HG03159 (cell line): ENCODE measurements around the gene KRT33B.
"Not testable (repeated sequence)": the region's sequence is repeated elsewhere in the genome, so short reads cannot be mapped to it uniquely, and the experiment has no call there.

Source experiments
- ATAC-seq: cut with Tn5 transposase; IDR thresholded peaks from one replicate; pipeline ENCODE4 v1.9.1; 2021; ENCODE audit warnings: mild to moderate bottlenecking, moderate library complexity; ENCODE audit not compliant: unreplicated experiment

KRT33B gene

DNA sequence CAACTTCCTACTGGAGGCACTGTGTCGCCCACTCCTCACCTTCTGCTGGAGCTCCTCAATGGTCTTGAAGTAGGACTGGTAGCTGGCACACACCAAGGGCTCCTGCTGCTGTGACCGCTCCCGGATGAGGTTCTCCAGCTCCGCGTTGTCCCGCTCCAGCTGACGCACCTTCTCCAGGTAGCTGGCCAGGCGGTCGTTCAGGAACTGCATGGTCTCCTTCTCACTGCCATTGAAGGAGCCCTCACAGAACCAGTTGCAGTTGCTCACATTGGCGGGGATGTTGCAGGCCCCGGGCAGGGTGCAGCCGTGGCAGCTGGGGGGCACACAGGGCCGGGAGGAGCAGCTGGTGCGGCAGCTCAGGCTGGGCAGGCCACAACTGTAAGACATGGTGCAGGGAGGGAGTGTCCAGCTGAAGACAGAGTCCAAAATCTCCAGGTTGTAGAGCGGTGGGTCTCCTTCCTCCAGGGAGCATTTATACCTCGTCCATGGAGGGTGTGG, 19.2 kb downstream of the KRT33B start, which contains the start of gene KRT33A:
Gene KRT33A (minus strand): TSS at position 448 of the 498 bp plus-strand sequence. CDS start 61 bp downstream, at position 387.
- not testable (repeated sequence) for ATAC-seq

DNA sequence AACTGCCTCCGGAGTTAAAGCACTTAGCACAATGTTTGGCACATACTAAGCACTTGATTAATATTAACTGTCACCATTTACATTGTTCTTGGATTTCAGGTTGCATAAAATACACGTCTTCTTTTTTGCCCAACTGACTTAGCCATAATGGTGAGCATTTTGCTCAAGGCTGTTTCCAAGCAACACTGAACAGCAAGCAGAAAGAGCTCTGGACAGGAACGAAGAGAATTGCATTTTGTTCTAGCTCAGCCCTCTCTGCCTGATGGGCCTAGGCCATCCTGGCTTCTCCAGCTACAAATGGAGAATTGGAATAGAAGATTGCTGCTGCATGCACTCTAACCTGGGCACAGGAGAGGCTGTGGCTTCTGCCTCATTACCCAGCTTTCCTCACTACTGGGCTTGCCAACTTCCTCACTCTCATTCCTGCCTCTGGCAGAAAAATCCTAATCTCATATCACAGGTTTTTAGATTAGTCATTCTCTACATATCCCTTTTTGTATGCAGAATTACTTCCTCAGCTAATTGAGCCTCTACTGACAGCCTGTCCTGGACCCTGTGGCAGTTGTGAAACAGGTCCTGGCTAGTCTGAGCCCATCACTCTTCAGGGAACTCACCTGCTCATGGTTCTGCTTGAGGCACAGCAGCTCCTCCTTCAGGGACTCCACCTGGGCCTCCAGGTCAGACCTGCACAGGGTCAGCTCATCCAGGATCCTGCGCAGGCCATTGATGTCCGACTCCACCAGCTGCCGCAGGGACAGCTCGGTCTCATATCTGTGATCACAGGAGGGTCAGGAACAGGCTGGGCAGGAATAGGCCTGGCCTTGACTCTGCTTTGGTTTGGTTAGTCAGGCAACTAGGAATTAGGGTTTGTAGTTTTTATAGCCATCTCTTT, 21.5 kb downstream of the KRT33B start:
- no peak for ATAC-seq

- ATAC-seq, result not testable (repeated sequence)
Observed at GRCh38 chr17:41346421-41346820, 23.2 kb downstream of the KRT33B start.

DNA sequence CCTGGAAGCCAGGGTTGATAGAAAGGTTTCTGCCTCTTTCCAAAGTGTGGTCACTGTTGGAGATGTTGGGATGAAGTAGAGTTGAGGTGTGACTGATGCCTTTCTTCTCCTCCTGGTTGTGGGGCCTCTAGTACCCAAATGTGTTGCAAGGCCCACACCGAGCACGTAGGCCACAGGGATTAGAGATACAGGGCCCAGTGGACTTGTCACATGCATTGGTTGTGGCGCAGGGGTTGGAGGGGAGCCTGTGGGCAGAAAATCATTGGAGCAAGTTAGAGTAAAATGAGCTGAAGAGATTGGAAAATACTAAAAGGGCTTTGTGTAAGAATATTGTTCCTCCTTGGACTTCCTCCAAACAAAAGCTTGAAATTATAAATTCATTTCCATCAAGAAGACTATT, 23.6 kb downstream of the KRT33B start:
- ATAC-seq, result no peak

- no peak for ATAC-seq
Observed at GRCh38 chr17:41343029-41343428, 26.6 kb downstream of the KRT33B start.

- no peak for ATAC-seq
Observed at GRCh38 chr17:41340934-41341861, 28.4 kb downstream of the KRT33B start.

- no peak for ATAC-seq
Observed at GRCh38 chr17:41340494-41340893, 29.1 kb downstream of the KRT33B start.

DNA sequence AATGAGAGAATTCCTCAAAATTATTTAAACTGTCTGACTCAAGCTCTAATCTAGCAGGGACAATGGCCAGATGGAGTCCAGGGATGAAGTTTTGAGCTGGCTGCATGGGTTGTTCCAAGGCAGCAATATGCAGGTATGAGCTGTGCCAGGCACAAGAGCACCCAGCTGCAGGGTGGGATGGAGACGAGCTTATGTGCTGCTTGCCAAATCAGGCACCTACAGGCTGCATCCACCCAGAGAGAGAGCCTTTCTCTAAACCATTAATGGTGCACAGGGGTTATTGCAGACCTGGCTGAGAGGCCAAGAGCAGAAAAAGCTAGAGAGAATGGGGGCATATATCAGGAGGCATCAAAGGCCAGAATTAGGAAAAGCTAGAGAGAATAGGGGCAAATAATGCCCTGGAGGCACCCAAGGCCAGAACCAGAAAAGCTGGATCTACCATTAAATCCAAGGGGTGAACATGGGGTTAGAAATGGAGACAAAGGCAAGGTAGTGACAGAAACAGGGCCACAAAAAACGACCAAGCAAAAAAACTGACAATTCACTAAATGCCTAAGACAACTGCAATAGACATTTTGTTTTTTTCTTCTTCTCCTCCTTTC, 29.9 kb downstream of the KRT33B start:
- ATAC-seq, result no peak

DNA sequence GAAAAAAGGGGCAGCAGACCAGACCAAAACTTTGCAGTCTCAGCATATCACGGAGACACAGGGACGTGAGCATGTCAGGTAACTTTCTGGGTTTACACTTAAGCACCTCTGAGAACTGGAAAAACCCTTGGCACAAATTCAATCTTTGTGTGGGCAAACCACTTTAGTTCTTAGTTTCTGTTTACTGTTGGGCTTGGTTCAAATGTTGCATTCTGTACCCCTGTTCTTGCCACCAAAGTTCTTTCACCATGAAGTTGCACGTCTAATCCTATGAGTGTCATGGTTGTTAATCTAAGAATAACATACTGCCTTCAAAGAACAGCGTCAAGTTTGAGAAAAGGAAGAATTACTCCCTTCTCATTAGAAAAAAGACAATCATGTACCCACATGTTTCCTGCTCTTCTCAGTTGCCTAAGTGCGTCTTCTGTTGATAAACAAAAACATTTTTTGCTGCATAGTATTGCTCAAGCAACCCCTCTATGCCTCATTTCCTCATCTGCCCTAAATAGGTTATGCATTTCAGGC, 30.6 kb downstream of the KRT33B start:
- no peak for ATAC-seq

GRCh38 chr17:41335747-41336146, 33.9 kb downstream of the KRT33B start:
- no peak for ATAC-seq

DNA sequence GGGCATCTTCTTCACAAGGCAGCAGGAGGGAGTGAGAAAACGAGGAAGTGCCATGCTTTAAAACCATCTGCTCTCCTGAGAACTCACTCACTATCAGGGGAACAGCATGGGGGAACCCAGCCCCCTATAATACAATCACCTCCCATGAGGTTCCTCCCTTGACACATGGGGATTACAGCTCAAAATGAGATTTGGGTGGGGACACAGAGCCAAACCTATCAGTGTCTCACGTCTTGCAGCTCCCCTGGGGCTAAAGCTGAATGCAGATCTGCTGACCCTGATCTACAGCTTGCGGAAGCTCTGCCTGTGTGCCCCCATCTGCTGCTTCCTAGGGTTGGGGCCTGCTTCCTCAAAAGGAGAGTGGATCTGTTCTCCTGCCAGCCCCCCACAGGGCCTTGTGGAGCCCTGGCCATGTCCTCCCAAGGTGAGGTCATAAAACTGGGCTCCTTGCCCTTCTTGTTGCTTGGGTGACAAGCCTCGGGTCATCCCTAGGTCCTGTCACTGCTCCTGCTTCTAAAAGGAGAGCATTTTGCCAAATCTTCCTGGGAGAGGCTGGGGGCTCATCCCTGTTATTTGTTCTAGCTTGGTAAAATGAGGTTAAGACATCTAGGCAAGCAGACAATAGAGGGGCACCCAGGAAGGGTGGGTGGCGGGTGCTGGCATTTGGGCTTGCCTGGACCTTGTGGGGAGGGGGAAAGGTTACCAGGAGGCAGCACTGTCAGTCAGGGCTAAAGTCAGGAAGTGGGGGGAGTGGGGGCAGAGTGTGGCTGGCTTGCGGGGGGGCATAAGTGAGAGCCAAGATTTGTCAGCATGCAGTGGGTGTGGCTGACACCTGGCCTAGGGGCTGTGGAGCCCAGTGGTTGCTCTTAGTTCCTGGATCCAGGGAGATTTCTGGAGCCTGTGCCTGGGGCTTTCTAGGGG, 35.0 kb downstream of the KRT33B start:
- no peak for ATAC-seq

DNA sequence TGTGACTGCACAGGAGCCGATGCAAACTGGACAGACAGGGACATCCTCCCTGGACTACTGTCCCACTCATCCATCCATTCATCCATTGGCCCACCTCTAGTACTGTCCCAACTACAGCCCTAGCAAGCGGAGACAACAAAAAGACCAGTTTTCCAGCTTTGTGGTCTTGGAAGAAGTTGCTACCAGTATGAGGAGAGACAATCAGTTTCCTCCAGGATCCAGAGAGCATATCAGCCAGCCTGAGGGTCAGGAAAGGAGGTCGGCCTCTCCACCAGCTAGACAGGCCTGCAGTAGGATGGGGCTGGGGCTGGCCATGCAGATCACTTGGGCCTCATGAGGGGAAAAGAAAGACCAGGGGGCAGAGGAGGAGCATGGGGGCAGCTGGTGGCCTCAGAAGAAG, 35.8 kb downstream of the KRT33B start:
- ATAC-seq, result no peak

DNA sequence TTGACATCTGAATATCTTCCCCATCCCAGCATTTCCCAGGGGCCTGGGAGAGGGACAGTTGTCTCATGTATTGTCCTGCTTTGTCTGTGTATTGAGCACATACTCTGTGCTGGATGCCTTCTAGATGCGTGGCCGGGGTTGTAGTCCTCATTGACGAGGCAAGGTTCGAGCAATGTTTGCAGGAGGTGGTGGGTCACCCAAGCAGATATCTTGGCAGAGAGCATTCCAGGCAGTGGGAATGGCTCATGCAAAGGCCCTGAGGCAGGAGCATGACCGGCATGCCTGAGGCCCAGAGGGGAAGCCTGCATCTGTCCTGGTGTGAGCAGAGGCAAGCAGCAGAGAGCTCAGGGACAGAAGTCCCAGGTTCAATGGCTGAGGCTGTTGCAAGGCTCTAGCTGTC, 36.5 kb downstream of the KRT33B start:
- no peak for ATAC-seq

GRCh38 chr17:41332239-41332638, 37.4 kb downstream of the KRT33B start:
- ATAC-seq, result no peak

GRCh38 chr17:41331606-41332005, 38.0 kb downstream of the KRT33B start:
- ATAC-seq, result no peak

DNA sequence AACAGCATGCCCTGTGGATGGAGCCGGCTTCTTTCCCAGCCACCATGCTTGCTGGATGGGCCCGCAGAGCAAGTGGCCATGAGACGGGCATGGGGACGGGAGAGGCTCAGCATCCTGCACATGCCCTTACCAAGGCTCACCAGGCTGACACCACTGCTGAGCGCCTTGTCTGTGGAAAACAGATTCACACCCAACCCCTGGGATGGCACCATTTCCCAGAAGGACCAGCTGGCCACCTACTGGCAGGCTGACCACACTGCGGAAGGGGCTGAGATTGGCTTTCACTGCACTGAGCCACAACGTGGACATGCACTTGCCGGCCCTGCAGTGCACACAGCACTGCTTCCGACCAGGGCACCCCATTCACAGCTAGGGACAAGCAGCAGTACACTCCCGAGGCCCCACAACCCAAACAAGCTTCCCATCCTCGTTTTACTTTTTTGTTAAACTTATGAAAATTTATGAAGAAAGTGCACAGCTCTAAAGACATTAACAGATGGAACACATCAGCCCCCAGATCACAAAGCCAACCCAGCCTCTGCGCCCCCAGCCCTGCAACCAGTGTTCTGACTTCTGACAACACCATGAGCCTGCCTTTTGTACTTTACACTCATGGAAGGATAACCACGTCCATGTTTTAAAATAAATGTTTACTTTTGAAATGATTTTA, 40.2 kb downstream of the KRT33B start:
- no peak for ATAC-seq

GRCh38 chr17:41328207-41328606, 41.4 kb downstream of the KRT33B start:
- no peak for ATAC-seq

GRCh38 chr17:41327411-41328120, 42.0 kb downstream of the KRT33B start:
- no peak for ATAC-seq
